ENCODE results near the gene NPC2. TPM values are rescaled to one million over a fixed set of nuclear protein-coding genes. Genes with fewer than 3 reads are reported as not detected.

The NPC2 gene
- total RNA-seq, 1 experiment from 2014 or later, result 291 TPM

DNA sequence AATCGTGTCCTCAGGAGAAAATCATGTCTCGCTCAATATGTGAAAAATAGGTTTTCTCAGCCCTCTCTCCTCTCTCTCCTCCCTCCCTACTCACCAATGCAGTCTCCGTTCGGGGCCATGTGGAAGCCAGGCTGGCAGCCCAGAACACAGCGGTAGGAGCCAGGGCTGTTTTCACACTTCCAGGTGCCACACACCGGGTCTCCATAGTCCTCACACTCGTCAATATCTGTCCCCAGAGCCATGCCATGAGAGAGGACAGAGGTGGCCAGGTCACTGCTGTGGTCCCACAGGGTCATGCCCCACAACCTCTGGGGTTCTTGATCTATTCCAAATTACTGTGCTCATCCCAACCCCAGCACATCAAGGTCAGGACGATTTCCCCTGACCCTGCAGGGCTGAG, 14.0 kb upstream of the NPC2 start:
- no peak overlapping the region for H3K4me3 Mint-ChIP-seq (ENCODE audit: unreplicated experiment)
- H3K4me3 ChIP-seq (ENCODE audit: low read depth, low read length), result no peak overlapping the region
- H3K4me1 ChIP-seq, result no peaks in the 10 kb centered on the region
- no peaks in the 10 kb centered on the region for H3K27me3 ChIP-seq (replicated peaks; ENCODE audit: control insufficient read depth, insufficient read depth, low read length)
- H3K36me3 Mint-ChIP-seq (ENCODE audit: insufficient read depth, unreplicated experiment), result no peaks in the 10 kb centered on the region
- DNase-seq, result no peak
- no peaks in the 10 kb centered on the region for H3K9me3 ChIP-seq
- POLR2A ChIA-PET, result no interaction called here
- no peak overlapping the region for H3K27ac Mint-ChIP-seq (ENCODE audit: unreplicated experiment)
- no peaks in the 10 kb centered on the region for H3K4me1 Mint-ChIP-seq (ENCODE audit: low read depth, unreplicated experiment)
- H3K9me3 Mint-ChIP-seq (ENCODE audit: unreplicated experiment), result no peaks in the 10 kb centered on the region
- no peak for TF ChIP-seq CTCF (IDR thresholded peaks at IDR 0.05; ENCODE audit: insufficient read depth in 1 of 2, low read depth in 1 of 2, low read length in 1 of 2, severe bottlenecking in 1 of 2, unreplicated experiment in 1 of 2)
- H3K27me3 Mint-ChIP-seq (ENCODE audit: insufficient read depth, unreplicated experiment), result peaks cover 10% of the 10 kb centered on the region
- intact Hi-C loops (cut with micrococcal nuclease; ENCODE audit: unreplicated experiment), result no loop called here
- no peaks in the 10 kb centered on the region for H3K36me3 ChIP-seq (ENCODE audit: control insufficient read depth, insufficient read depth, low read length)
- CTCF ChIA-PET, result interaction anchor here (0.8 kb wide), 1 partner anchor 14 kb away, joined by 4 read pairs; the partner anchor contains the start of genes ISCA2 and NPC2
- BruUV-seq (replicated peaks), result no TSS peak

DNA sequence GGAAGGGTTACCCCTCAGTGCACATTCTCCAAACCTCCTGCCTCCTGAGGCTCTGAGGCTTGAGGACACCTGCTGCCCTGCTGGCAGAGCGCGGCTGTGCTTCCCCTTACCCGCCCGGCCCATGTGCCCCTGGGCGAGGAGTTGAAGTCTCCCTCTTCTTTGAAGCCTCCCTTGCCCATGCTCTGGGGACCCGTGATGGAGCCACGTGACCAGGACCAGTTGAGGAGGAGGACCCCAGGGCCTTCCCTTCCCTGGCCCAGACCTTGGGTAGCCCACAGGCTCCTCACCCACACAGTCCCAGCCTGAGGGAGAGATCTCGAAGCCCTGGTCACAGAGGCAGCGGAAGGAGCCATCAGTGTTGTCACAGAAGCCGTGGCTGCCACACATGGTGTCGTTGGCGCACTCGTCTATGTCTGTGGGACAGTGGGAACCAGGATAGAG, 13.3 kb upstream of the NPC2 start:
- BruUV-seq (replicated peaks), result no TSS peak
- no peak for DNase-seq
- no peaks in the 10 kb centered on the region for H3K9me3 ChIP-seq
- POLR2A ChIA-PET, result no interaction called here
- H3K27me3 Mint-ChIP-seq (ENCODE audit: insufficient read depth, unreplicated experiment), result peaks cover 10% of the 10 kb centered on the region
- H3K9me3 Mint-ChIP-seq (ENCODE audit: unreplicated experiment), result no peaks in the 10 kb centered on the region
- CTCF ChIA-PET, result interaction anchor here (0.8 kb wide), 1 partner anchor 13 kb away, joined by 4 read pairs; the partner anchor contains the start of genes ISCA2 and NPC2
- no peaks in the 10 kb centered on the region; the same call in 1 of the 2 replicates for H3K36me3 ChIP-seq (ENCODE audit: control insufficient read depth, insufficient read depth, low read length)
- H3K4me1 Mint-ChIP-seq (ENCODE audit: low read depth, unreplicated experiment), result no peaks in the 10 kb centered on the region
- TF ChIP-seq CTCF (IDR thresholded peaks at IDR 0.05; ENCODE audit: insufficient read depth in 1 of 2, low read depth in 1 of 2, low read length in 1 of 2, severe bottlenecking in 1 of 2, unreplicated experiment in 1 of 2), result no peak
- intact Hi-C loops (cut with micrococcal nuclease; ENCODE audit: unreplicated experiment), result no loop called here
- H3K4me1 ChIP-seq, result no peaks in the 10 kb centered on the region
- H3K4me3 ChIP-seq (ENCODE audit: low read depth, low read length), result no peak overlapping the region
- no peak overlapping the region for H3K4me3 Mint-ChIP-seq (ENCODE audit: unreplicated experiment)
- no peak overlapping the region for H3K27ac Mint-ChIP-seq (ENCODE audit: unreplicated experiment)
- H3K36me3 Mint-ChIP-seq (ENCODE audit: insufficient read depth, unreplicated experiment), result no peaks in the 10 kb centered on the region
- H3K27me3 ChIP-seq (replicated peaks; ENCODE audit: control insufficient read depth, insufficient read depth, low read length), result no peaks in the 10 kb centered on the region

DNA sequence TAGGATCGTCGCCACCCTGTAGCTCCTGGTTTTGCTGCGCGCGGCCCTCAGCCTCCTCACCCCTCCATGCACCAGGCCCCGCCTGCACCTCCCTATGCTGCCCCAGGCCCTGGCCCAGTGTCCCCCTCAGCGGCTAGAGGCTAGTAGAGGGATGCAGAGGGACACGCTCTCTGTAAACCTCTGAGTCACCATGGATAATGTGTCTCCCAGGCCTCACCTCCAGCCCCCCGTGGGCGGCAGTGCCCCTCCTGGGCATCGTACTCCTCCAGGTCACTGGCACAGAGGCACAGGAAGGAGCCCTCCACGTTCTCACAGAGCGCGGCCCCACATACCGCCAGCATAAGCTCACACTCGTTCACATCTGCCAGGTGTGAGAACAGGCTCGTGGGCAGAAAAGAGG, 12.7 kb upstream of the NPC2 start:
- intact Hi-C loops (cut with micrococcal nuclease; ENCODE audit: unreplicated experiment), result no loop called here
- no peak overlapping the region for H3K27ac Mint-ChIP-seq (ENCODE audit: unreplicated experiment)
- no peaks in the 10 kb centered on the region for H3K4me1 ChIP-seq
- peaks cover 7% of the 10 kb centered on the region for H3K27me3 Mint-ChIP-seq (ENCODE audit: insufficient read depth, unreplicated experiment)
- POLR2A ChIA-PET, result interaction anchor here (0.6 kb wide), 1 partner anchor 257 kb away, joined by 4 read pairs; no protein-coding TSS in a partner anchor
- CTCF ChIA-PET, result interaction anchor here (0.6 kb wide), 1 partner anchor 331 kb away, joined by 3 read pairs; no protein-coding TSS in a partner anchor
- H3K9me3 ChIP-seq, result no peaks in the 10 kb centered on the region
- no peaks in the 10 kb centered on the region; the same call in 1 of the 2 replicates for H3K36me3 ChIP-seq (ENCODE audit: control insufficient read depth, insufficient read depth, low read length)
- no peak overlapping the region for H3K4me3 ChIP-seq (ENCODE audit: low read depth, low read length)
- H3K4me1 Mint-ChIP-seq (ENCODE audit: low read depth, unreplicated experiment), result no peaks in the 10 kb centered on the region
- no peak for DNase-seq
- no TSS peak for BruUV-seq (replicated peaks)
- no peaks in the 10 kb centered on the region for H3K27me3 ChIP-seq (replicated peaks; ENCODE audit: control insufficient read depth, insufficient read depth, low read length)
- H3K36me3 Mint-ChIP-seq (ENCODE audit: insufficient read depth, unreplicated experiment), result no peaks in the 10 kb centered on the region
- no peak for TF ChIP-seq CTCF (IDR thresholded peaks at IDR 0.05; ENCODE audit: insufficient read depth in 1 of 2, low read depth in 1 of 2, low read length in 1 of 2, severe bottlenecking in 1 of 2, unreplicated experiment in 1 of 2)
- H3K4me3 Mint-ChIP-seq (ENCODE audit: unreplicated experiment), result no peak overlapping the region
- no peaks in the 10 kb centered on the region for H3K9me3 Mint-ChIP-seq (ENCODE audit: unreplicated experiment)

All from Caco-2 (cell line).